GM18502 (cell line): ENCODE data around the gene CDKL2.
"Not testable (repeated sequence)": the region's sequence is repeated elsewhere in the genome, so short reads cannot be mapped to it uniquely, and the experiment has no call there.

Experiments used
- ATAC-seq: cut with Tn5 transposase; IDR thresholded peaks from one replicate; pipeline ENCODE4 v1.9.1; 2021; ENCODE audit warnings: mild to moderate bottlenecking; ENCODE audit not compliant: unreplicated experiment, poor library complexity

The CDKL2 gene

GRCh38 chr4:75630174-75630936 lies at the start of gene CDKL2:
Gene CDKL2, minus strand, starts transcription at chr4:75630528. Its CDS starts 4,540 bp downstream, at chr4:75625988.
- peak; percentile 100 for ATAC-seq

GRCh38 chr4:75678965-75679364 lies 48.6 kb upstream of the CDKL2 start:
- ATAC-seq = no peak

GRCh38 chr4:75678473-75678872 lies 48.1 kb upstream of the CDKL2 start:
- no peak for ATAC-seq

- ATAC-seq = no peak
These were observed 44.7 kb upstream of the CDKL2 start for GRCh38 chr4:75675004-75675531.

GRCh38 chr4:75673959-75674328 lies 43.6 kb upstream of the CDKL2 start:
- no peak for ATAC-seq

GRCh38 chr4:75673027-75673958 lies 43.0 kb upstream of the CDKL2 start, which contains the start of gene G3BP2:
Gene G3BP2, minus strand, starts transcription at chr4:75673411. Its CDS starts 11,386 bp downstream, at chr4:75662025.
- peak; percentile 93 for ATAC-seq

- ATAC-seq = peak; percentile 33
These were observed 42.2 kb upstream of the CDKL2 start for GRCh38 chr4:75672461-75673026.

- ATAC-seq = no peak
These were observed 41.6 kb upstream of the CDKL2 start for GRCh38 chr4:75671802-75672421.

GRCh38 chr4:75668596-75668995 lies 38.3 kb upstream of the CDKL2 start:
- ATAC-seq = no peak

GRCh38 chr4:75667636-75668035 lies 37.3 kb upstream of the CDKL2 start:
- not testable (repeated sequence) for ATAC-seq

- no peak for ATAC-seq
These were observed 36.0 kb upstream of the CDKL2 start for GRCh38 chr4:75666299-75666698.

- not testable (repeated sequence) for ATAC-seq
These were observed 34.3 kb upstream of the CDKL2 start for GRCh38 chr4:75664604-75665003.

- no peak for ATAC-seq
These were observed 32.3 kb upstream of the CDKL2 start for GRCh38 chr4:75662626-75663025.

- no peak for ATAC-seq
These were observed 30.2 kb upstream of the CDKL2 start for GRCh38 chr4:75660491-75660890.

- no peak for ATAC-seq
These were observed 29.2 kb upstream of the CDKL2 start for GRCh38 chr4:75659512-75660031.

- ATAC-seq = no peak
These were observed 28.5 kb upstream of the CDKL2 start for GRCh38 chr4:75658876-75659275.

GRCh38 chr4:75655562-75655961 lies 25.2 kb upstream of the CDKL2 start:
- peak; percentile 71 for ATAC-seq

GRCh38 chr4:75654905-75655304 lies 24.6 kb upstream of the CDKL2 start:
- ATAC-seq = no peak

GRCh38 chr4:75653845-75654503 lies 23.6 kb upstream of the CDKL2 start:
- ATAC-seq = no peak
